Measurements from ENCODE around the gene SMAD5. TPM values are rescaled to one million over a fixed set of nuclear protein-coding genes. Genes with fewer than 3 reads are reported as not detected.

The SMAD5 gene
- 10 to 100 TPM; 14.6 to 54.3 (median 45.1) TPM for total RNA-seq

- ATAC-seq (ENCODE audit: low FRiP score in 2 of 2) (peak; percentile 97 to 99), DNase-seq (peak; percentile 96 to 99)
- no peaks in the 10 kb centered on the region for H3K9me3 ChIP-seq
- 1% methylated on average over 13 to 28 of the region's 81 CpGs for WGBS, 2 donors
- H3K27me3 ChIP-seq, result no peaks in the 10 kb centered on the region
- H3K4me1 ChIP-seq, result peaks cover 21 to 34% (median 28%) of the 10 kb centered on the region in 4 donors
- H3K27ac ChIP-seq, result peak within 1 kb of the TSS; percentile 92 to 98 (median 96)
- H3K36me3 ChIP-seq, result no peaks in the 10 kb centered on the region
- peak within 1 kb of the TSS; percentile 62 to 93 (median 83) for H3K4me3 ChIP-seq
- peak in 3 of 4 donors; percentile 75 to 91 (median 77) for TF ChIP-seq POLR2A (IDR thresholded peaks at IDR 0.05)
- TF ChIP-seq CTCF (IDR thresholded peaks at IDR 0.05), result peak in 1 of 6 experiments; percentile 9
- peak; percentile 85 to 96 for TF ChIP-seq POLR2AphosphoS5 (IDR thresholded peaks at IDR 0.05)
- TF ChIP-seq EP300 (IDR thresholded peaks at IDR 0.05), result no peak
These were observed at the start of gene SMAD5 for GRCh38 chr5:136132557-136133221. SMAD5 (plus strand) TSS chr5:136132845; CDS start chr5:136153761, 20,916 bp downstream.

DNA sequence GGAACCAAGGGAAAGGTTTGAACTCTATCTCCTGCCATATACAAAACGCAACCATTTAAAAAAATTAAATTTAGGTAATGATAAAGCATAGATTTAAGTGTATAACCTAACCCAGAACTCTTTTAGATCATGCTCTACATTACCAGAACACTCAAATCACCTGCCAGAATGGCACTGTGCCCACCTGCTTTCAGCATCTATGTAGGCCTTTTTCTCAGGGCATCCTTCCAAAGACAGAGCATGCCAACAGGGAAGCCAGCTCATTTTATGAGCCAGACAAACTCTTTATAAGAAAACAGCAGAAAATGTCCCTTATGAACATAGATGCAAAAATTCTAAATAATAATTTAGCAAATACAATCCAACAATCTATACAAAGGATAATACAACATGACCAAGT, 47.9 kb upstream of the SMAD5 start:
- DNase-seq, result no peak
- 75 to 83% methylated on average over 1 of the region's 1 CpG for WGBS, 2 donors
- no peak for ATAC-seq (ENCODE audit: low FRiP score in 2 of 2)

DNA sequence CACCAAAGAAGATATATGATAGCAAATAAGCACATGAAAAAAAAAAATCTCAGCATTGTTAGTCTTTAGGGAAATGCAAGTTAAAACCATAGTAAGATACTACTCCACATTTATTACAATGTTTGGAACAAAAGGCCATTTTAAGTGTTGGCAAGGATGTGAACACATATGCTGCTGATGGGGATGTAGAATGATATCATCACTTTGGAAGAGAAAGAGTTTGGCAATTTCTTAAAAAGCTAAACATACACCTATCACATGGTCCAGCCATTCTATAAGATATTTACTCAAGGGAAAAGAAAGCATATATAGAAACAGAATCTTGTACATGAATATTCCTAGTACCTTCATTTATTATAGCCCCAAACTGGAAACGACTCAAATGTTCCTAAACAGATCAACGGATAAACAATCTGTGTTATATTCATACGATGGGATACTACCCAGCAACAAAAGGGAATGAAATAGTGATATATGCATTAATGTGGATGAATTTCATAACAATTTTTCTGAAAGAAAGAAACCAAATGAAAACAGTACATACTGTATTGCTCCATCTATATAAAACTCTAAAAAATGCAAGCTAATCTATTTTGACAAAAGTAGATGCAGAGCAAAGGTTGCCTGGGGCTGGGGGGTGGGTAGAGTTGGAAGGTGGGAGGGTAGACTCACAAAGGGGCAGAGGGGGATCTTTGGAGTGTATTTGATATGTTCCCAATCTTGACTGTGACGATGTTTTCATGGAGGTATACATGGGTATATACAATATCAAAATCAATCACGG, 45.7 kb upstream of the SMAD5 start:
- no peaks in the 10 kb centered on the region for H3K36me3 ChIP-seq
- H3K27ac ChIP-seq, result peak overlapping the region in 1 of 4 donors; percentile 59
- WGBS, 2 donors, result 77 to 87% methylated on average over 5 of the region's 5 CpGs
- H3K4me1 ChIP-seq, result peaks cover 12 to 16% (median 12%) of the 10 kb centered on the region in 4 donors
- H3K27me3 ChIP-seq, result no peaks in the 10 kb centered on the region
- TF ChIP-seq EP300 (IDR thresholded peaks at IDR 0.05) (no peak), POLR2AphosphoS5 (IDR thresholded peaks at IDR 0.05) (no peak), CTCF (IDR thresholded peaks at IDR 0.05) (no peak), POLR2A (IDR thresholded peaks at IDR 0.05) (no peak)
- no peak overlapping the region for H3K4me3 ChIP-seq
- H3K9me3 ChIP-seq, result no peaks in the 10 kb centered on the region
- ATAC-seq (ENCODE audit: low FRiP score in 2 of 2), result no peak
- DNase-seq, result no peak

More for the DNA sequence above, 47.9 kb upstream of the SMAD5 start:
- no peak for TF ChIP-seq POLR2A (IDR thresholded peaks at IDR 0.05)
- TF ChIP-seq CTCF (IDR thresholded peaks at IDR 0.05), result no peak
- TF ChIP-seq EP300 (IDR thresholded peaks at IDR 0.05), result no peak
- TF ChIP-seq POLR2AphosphoS5 (IDR thresholded peaks at IDR 0.05), result no peak
- Histone ChIP-seq H3K36me3 (no peaks in the 10 kb centered on the region), H3K27me3 (no peaks in the 10 kb centered on the region), H3K9me3 (no peaks in the 10 kb centered on the region), H3K4me3 (no peak overlapping the region), H3K4me1 (peaks cover 12 to 17% (median 12%) of the 10 kb centered on the region in 4 donors), H3K27ac (no peak overlapping the region)

GRCh38 chr5:136087961-136088871, 44.4 kb upstream of the SMAD5 start:
- Histone ChIP-seq H3K36me3 (no peaks in the 10 kb centered on the region), H3K9me3 (no peaks in the 10 kb centered on the region), H3K27ac (peak overlapping the region; percentile 59 to 77 (median 66)), H3K27me3 (no peaks in the 10 kb centered on the region), H3K4me3 (no peak overlapping the region), H3K4me1 (peaks cover 9 to 12% (median 12%) of the 10 kb centered on the region in 4 donors)
- 48 to 51% methylated on average over 15 to 16 of the region's 16 CpGs for WGBS, 2 donors
- DNase-seq (peak; percentile 50 to 57), ATAC-seq (ENCODE audit: low FRiP score in 2 of 2) (peak; percentile 81 to 90)
- TF ChIP-seq POLR2A (IDR thresholded peaks at IDR 0.05) (no peak), POLR2AphosphoS5 (IDR thresholded peaks at IDR 0.05) (peak; percentile 36 to 37), EP300 (IDR thresholded peaks at IDR 0.05) (peak in 1 of 4 donors; percentile 6)
